LoVo (cell line): ENCODE measurements around the gene AIMP1.
A peak's percentile ranks its signal among the peaks of the same experiment; 100 is the strongest.
"Not testable (repeated sequence)": the region's sequence is repeated elsewhere in the genome, so short reads cannot be mapped to it uniquely, and the experiment has no call there.

Source experiments
- DNase-seq: peaks from one replicate; pipeline ENCODE4 v3.0.0-alpha.2; 2016; ENCODE audit warnings: low spot score

The AIMP1 gene

GRCh38 chr4:106351016-106351415 is 34.7 kb downstream of the AIMP1 start:
- no peak for DNase-seq

GRCh38 chr4:106353786-106354185 is 37.4 kb downstream of the AIMP1 start:
- no peak for DNase-seq

- no peak for DNase-seq
Measured at GRCh38 chr4:106355193-106355592, 38.8 kb downstream of the AIMP1 start.

GRCh38 chr4:106358899-106359298 is 42.5 kb downstream of the AIMP1 start:
- DNase-seq: no peak

GRCh38 chr4:106362086-106362825 is 45.9 kb downstream of the AIMP1 start:
- no peak for DNase-seq

GRCh38 chr4:106364282-106364681 is 47.9 kb downstream of the AIMP1 start:
- no peak for DNase-seq

- DNase-seq: peak; percentile 11
Measured at GRCh38 chr4:106365613-106366012, 49.3 kb downstream of the AIMP1 start.

- no peak for DNase-seq
Measured at GRCh38 chr4:106366026-106366425, 49.7 kb downstream of the AIMP1 start.

- DNase-seq: no peak
Measured at GRCh38 chr4:106367072-106367471, 50.7 kb downstream of the AIMP1 start.

- no peak for DNase-seq
Measured at GRCh38 chr4:106368678-106369077, 52.3 kb downstream of the AIMP1 start, which contains the start of gene GIMD1. Gene GIMD1 (minus strand): TSS chr4:106368778. CDS start chr4:106367435, 1,343 bp downstream.

GRCh38 chr4:106369456-106370060 is 53.2 kb downstream of the AIMP1 start:
- peak; percentile 59 for DNase-seq

- no peak for DNase-seq
Measured at GRCh38 chr4:106370214-106370613, 53.9 kb downstream of the AIMP1 start.

- DNase-seq: no peak
Measured at GRCh38 chr4:106371161-106371560, 54.8 kb downstream of the AIMP1 start.

GRCh38 chr4:106373026-106373425 is 56.7 kb downstream of the AIMP1 start:
- no peak for DNase-seq

GRCh38 chr4:106380179-106380578 is 63.8 kb downstream of the AIMP1 start:
- no peak for DNase-seq

- DNase-seq: no peak
Measured at GRCh38 chr4:106384878-106385277, 68.5 kb downstream of the AIMP1 start.

GRCh38 chr4:106385853-106386393 is 69.6 kb downstream of the AIMP1 start:
- no peak for DNase-seq

- no peak for DNase-seq
Measured at GRCh38 chr4:106395582-106395981, 79.2 kb downstream of the AIMP1 start.

GRCh38 chr4:106398898-106399297 is 82.5 kb downstream of the AIMP1 start:
- DNase-seq: not testable (repeated sequence)
